GM23338 (cell line): ENCODE results near the gene TRMT44. TPM values are rescaled to one million over a fixed set of nuclear protein-coding genes. Genes with fewer than 3 reads are reported as not detected.

Experiments
- ATAC-seq: fragments of 200-7000 bp; cut with Tn5 transposase; 3 replicates; pipeline ENCODE4 v1.9.1; 2020
- DNase-seq: peaks from one replicate; pipeline ENCODE4 v3.0.0-alpha.2; 2015; ENCODE audit warnings: low spot score
- H2AFZ ChIP-seq: fragments of 200-600 bp; sonication (generic); 2 replicates; pipeline ENCODE4 v1.8.0; 2016; ENCODE audit warnings: antibody characterized with exemption, mild to moderate bottlenecking, moderate library complexity
- H3F3A ChIP-seq: fragments of 200-600 bp; sonication (generic); replicated peaks from 2 replicates; pipeline ENCODE4 v1.8.0; 2017; ENCODE audit warnings: antibody characterized with exemption, mixed run types, low read depth
- H3K27ac ChIP-seq: fragments of 200-600 bp; sonication (generic); 2 replicates; pipeline ENCODE4 v1.6.1; 2016; ENCODE audit warnings: low read depth
- H3K27me3 ChIP-seq: fragments of 200-600 bp; sonication (generic); 2 replicates; pipeline ENCODE4 v1.8.0; 2016; ENCODE audit warnings: mild to moderate bottlenecking, mixed run types, moderate library complexity; ENCODE audit not compliant: insufficient read depth
- H3K36me3 ChIP-seq: fragments of 200-600 bp; sonication (generic); 2 replicates; pipeline ENCODE4 v1.8.0; 2016; ENCODE audit warnings: mild to moderate bottlenecking; ENCODE audit not compliant: insufficient read depth
- H3K4me1 ChIP-seq: fragments of 200-600 bp; sonication (generic); 2 replicates; pipeline ENCODE4 v1.8.0; 2016; ENCODE audit warnings: mild to moderate bottlenecking, moderate library complexity; ENCODE audit not compliant: insufficient read depth
- H3K4me2 ChIP-seq: fragments of 200-600 bp; sonication (generic); 2 replicates; pipeline ENCODE4 v1.7.1; 2017; ENCODE audit warnings: mixed run types
- H3K4me3 ChIP-seq: fragments of 200-600 bp; sonication (generic); 2 replicates; pipeline ENCODE4 v1.6.1; 2016; ENCODE audit warnings: mixed run types
- H3K79me2 ChIP-seq: fragments of 200-600 bp; sonication (generic); replicated peaks from 2 replicates; pipeline ENCODE4 v1.8.0; 2017; ENCODE audit warnings: mild to moderate bottlenecking; ENCODE audit not compliant: insufficient read depth
- H3K9me2 ChIP-seq: fragments of 200-600 bp; sonication (generic); 2 replicates; pipeline ENCODE4 v1.8.0; 2017; ENCODE audit not compliant: insufficient read depth
- H4K20me1 ChIP-seq: fragments of 200-600 bp; sonication (generic); replicated peaks from 2 replicates; pipeline ENCODE4 v1.8.0; 2017; ENCODE audit warnings: mild to moderate bottlenecking; ENCODE audit not compliant: insufficient read depth
- H3K27ac Mint-ChIP-seq: 2 replicates; pipeline ENCODE4 v1.8.0; 2020; ENCODE audit warnings: inconsistent platforms, mild to moderate bottlenecking, moderate library complexity, mixed read lengths
- H3K27me3 Mint-ChIP-seq: 3 replicates; pipeline ENCODE4 v1.8.0; 2022; ENCODE audit warnings: low read depth, mild to moderate bottlenecking, moderate library complexity, mixed read lengths, inconsistent platforms; ENCODE audit not compliant: insufficient read depth, poor library complexity
- H3K36me3 Mint-ChIP-seq: 3 replicates; pipeline ENCODE4 v1.8.0; 2021; ENCODE audit warnings: low read depth, mild to moderate bottlenecking, inconsistent platforms, moderate library complexity, mixed read lengths
- H3K4me1 Mint-ChIP-seq: 3 replicates; pipeline ENCODE4 v1.8.0; 2020; ENCODE audit warnings: mild to moderate bottlenecking, inconsistent platforms, mixed read lengths
- H3K4me3 Mint-ChIP-seq: 3 replicates; pipeline ENCODE4 v1.8.0; 2021; ENCODE audit warnings: moderate library complexity, mild to moderate bottlenecking, inconsistent platforms, mixed read lengths
- H3K9me3 Mint-ChIP-seq: 3 replicates; pipeline ENCODE4 v1.8.0; 2020; ENCODE audit warnings: moderate library complexity, mild to moderate bottlenecking, inconsistent platforms, mixed read lengths
- CREB1 ChIP-seq: fragments of 250-450 bp; sonication (Bioruptor Pico); IDR thresholded peaks from 2 replicates; pipeline ENCODE4 v1.5.0; 2020; ENCODE audit warnings: low read depth, mild to moderate bottlenecking, moderate library complexity
- CTCF ChIP-seq, 2 experiments: fragments of 200-600 bp in 1 of 2; sonication (generic) in 1 of 2; conservative IDR thresholded peaks; 2 replicates each; pipeline versions ENCODE4 v1.5.1 to v1.6.1; 2016 to 2017; ENCODE audit warnings: antibody characterized with exemption in 2 of 2, low read depth in 2 of 2, mild to moderate bottlenecking in 2 of 2, moderate library complexity in 1 of 2
- ETS1 ChIP-seq: IDR thresholded peaks from 2 replicates; pipeline ENCODE4 v1.6.1; 2016; ENCODE audit warnings: antibody characterized with exemption
- EZH2 ChIP-seq: fragments of 200-600 bp; sonication (generic); IDR thresholded peaks from one replicate; pipeline ENCODE4 v1.8.0; 2017; ENCODE audit warnings: antibody characterized with exemption, mild to moderate bottlenecking, low read depth; ENCODE audit not compliant: unreplicated experiment
- NANOG ChIP-seq: IDR thresholded peaks from 2 replicates; pipeline ENCODE4 v1.6.1; 2016; ENCODE audit warnings: antibody characterized with exemption, borderline replicate concordance
- POLR2AphosphoS5 ChIP-seq: IDR thresholded peaks from 2 replicates; pipeline ENCODE4 v1.6.1; 2016; ENCODE audit warnings: antibody characterized with exemption, low read depth
- REST ChIP-seq: IDR thresholded peaks from one replicate; pipeline ENCODE4 v1.6.1; 2018; ENCODE audit warnings: antibody characterized with exemption; ENCODE audit not compliant: unreplicated experiment
- ZNF114 ChIP-seq: fragments of 250-450 bp; sonication (Bioruptor Pico); IDR thresholded peaks from 2 replicates; pipeline ENCODE4 v1.5.0; 2020; ENCODE audit warnings: mild to moderate bottlenecking, moderate library complexity
- ZNF462 ChIP-seq: fragments of 250-450 bp; sonication (Bioruptor Pico); IDR thresholded peaks from 2 replicates; pipeline ENCODE4 v1.5.0; 2020; ENCODE audit warnings: mild to moderate bottlenecking, moderate library complexity
- polyA plus RNA-seq: library from polyadenylated mRNA; unstranded; fragments of >200 nt; fragmentation: Nextera tagmentation; extraction: Ambion mirVana; gene quantifications from 2 replicates; pipeline ENCODE4 v1.2.1, GENCODE V29; 2016
- total RNA-seq: library from RNA; depleted of rRNA; stranded (reverse); fragments of >200 nt; shearing (Covaris generic); gene quantifications from 2 replicates; pipeline ENCODE4 v1.2.3, GENCODE V29; 2014

TRMT44 gene
- total and polyA plus RNA-seq, 2 experiments from 2014 or later, result 10.3 to 49.8 TPM

GRCh38 chr4:8411351-8412180, 29.0 kb upstream of the TRMT44 start:
- Mint-ChIP-seq H3K9me3 (peaks cover 3% of the 10 kb centered on the region), H3K27me3 (peaks cover 9% of the 10 kb centered on the region), H3K36me3 (peaks cover 7% of the 10 kb centered on the region), H3K27ac (no peak overlapping the region), H3K4me1 (peaks cover 15% of the 10 kb centered on the region), H3K4me3 (no peak overlapping the region)
- H3K4me3 ChIP-seq, result no peak overlapping the region
- TF ChIP-seq ETS1 (no peak), ZNF114 (CRISPR knock-in tag) (no peak), REST (no peak), ZNF462 (CRISPR knock-in tag) (no peak), EZH2 (no peak), CREB1 (CRISPR knock-in tag) (no peak), NANOG (no peak), POLR2AphosphoS5 (no peak), CTCF (conservative IDR thresholded peaks at IDR 0.05; ENCODE audit: low read depth in 2 of 2) (no peak)
- no peaks in the 10 kb centered on the region for H3K27me3 ChIP-seq
- no peak overlapping the region for H3K4me2 ChIP-seq
- no peaks in the 10 kb centered on the region; the same call in 1 of the 2 replicates for H3K4me1 ChIP-seq
- no peaks in the 10 kb centered on the region for H3K79me2 ChIP-seq
- no peak overlapping the region for H2AFZ ChIP-seq
- H3K36me3 ChIP-seq, result no peaks in the 10 kb centered on the region
- no peaks in the 10 kb centered on the region for H4K20me1 ChIP-seq
- no peaks in the 10 kb centered on the region for H3F3A ChIP-seq
- H3K27ac ChIP-seq, result no peak overlapping the region
- no peak for DNase-seq
- no peak for ATAC-seq
- H3K9me2 ChIP-seq, result no peaks in the 10 kb centered on the region
